OCI-M2 (cell line): Measurements from ENCODE around the gene HDLBP.

Experiments used
- DNase-seq: peaks from one replicate; lab custom pipeline; 2025; ENCODE audit not compliant: unreplicated experiment; lab: John Stamatoyannopoulos, UW

Gene HDLBP

GRCh38 chr2:241216211-241216761 lies 99.2 kb downstream of the HDLBP start:
- DNase-seq, result no peak

GRCh38 chr2:241215421-241215820 lies 100.1 kb downstream of the HDLBP start:
- no peak for DNase-seq

DNA sequence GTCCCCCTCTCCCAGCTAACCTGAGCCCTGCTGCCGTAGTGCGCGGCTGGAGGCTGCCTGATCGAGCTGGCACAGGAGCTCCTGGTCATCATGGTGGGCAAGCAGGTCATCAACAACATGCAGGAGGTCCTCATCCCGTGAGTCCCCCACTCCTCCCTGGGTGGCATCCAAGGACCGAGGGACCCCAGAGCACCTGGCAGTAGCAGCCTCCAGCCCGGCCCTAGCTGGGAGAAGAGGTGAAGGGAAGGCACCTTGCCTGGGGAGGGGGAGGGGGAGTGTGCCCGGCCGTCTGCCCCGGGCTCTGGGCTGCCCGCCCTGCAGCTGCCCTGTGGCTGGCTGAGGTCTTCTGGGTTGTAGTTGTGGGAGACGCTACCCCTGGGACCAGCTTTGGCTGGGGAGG lies 100.7 kb downstream of the HDLBP start:
- no peak for DNase-seq

DNA sequence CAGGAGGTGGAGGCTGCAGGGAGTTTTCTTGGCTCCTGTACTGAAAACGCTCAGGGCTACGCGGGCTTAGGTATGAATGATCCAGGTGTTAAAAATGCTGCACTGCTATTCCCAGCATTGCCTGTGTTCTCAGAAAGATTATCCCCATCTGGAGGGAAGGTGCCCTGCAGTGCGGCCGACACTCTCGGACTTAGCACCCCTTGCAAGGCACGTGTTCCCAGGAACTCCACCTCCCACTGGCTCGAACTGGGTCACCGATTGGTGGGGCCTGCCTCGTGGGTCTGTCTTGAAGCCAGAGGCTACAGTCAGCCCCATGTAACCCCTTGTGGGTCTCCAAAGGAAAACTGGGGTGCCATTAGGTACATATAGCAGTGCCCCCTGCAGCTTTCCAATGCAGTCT lies 101.3 kb downstream of the HDLBP start:
- no peak for DNase-seq

DNA sequence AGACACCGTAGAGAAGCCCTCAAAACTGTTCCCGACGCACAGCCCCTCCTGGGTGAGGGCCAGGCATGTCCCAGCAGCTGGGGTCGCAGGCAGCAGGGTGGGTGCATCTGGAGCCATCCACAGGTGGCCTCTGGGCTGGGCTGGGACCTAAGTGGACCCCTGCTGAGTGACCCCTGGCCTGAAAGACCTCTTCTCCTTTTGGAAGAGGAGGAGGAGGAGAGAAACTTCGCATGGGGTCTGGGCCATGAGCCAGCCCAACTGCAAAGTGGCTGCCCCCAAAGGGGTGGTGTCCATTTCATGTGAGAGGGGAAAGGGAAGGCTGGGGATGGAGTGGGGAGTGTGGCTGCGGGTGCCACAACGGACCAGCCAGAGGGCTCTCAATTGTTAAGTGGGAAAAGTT lies 101.9 kb downstream of the HDLBP start:
- DNase-seq, result no peak

GRCh38 chr2:241213041-241213440 lies 102.4 kb downstream of the HDLBP start:
- no peak for DNase-seq

- no peak for DNase-seq
Observed at GRCh38 chr2:241211276-241211675, 104.2 kb downstream of the HDLBP start.

GRCh38 chr2:241209271-241209670 lies 106.2 kb downstream of the HDLBP start:
- DNase-seq, result no peak

DNA sequence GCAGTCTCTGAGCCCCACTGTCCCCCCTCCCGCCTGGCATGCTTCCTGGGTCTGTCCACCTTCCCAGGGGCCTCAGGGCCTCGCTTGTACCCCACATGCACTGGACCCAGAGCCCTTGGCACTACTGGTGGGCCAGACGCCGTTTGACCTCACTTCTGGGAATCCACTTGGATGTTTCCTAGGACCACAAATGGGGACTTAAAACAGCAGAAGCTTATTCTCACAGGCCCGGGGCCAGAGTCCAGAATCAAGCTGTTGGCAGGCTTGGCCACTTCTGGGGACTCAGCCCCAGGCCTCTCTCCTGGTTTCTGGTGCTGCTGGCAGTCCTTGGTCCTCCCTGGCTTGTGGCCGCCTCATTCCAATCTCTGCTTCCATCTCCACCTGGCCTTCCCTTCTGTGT lies 107.4 kb downstream of the HDLBP start:
- no peak for DNase-seq

GRCh38 chr2:241207641-241208040 lies 107.8 kb downstream of the HDLBP start:
- DNase-seq, result no peak

- DNase-seq, result no peak
Observed at GRCh38 chr2:241207151-241207550, 108.3 kb downstream of the HDLBP start.

DNA sequence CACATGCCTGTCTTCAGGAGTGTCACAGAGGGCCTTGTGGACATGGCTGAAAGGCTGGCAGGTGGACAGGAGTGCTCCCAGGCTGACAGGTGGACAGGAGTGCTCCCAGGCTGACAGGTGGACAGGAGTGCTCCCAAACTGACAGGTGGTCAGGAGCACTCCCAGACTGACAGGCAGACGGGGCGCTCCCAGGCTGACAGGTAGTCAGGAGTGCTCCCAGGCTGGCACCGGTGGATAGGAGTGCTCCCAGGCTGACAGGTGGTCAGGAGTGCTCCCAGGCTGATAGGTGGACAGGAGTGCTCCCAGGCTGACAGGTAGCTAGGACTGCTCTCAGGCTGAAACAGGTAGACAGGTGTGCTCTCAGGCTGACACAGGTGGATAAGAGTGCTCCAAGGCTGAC lies 110.4 kb downstream of the HDLBP start:
- no peak for DNase-seq

- no peak for DNase-seq
Observed at GRCh38 chr2:241204490-241204889, 111.0 kb downstream of the HDLBP start.

GRCh38 chr2:241204010-241204384 lies 111.5 kb downstream of the HDLBP start:
- no peak for DNase-seq

GRCh38 chr2:241203218-241204009 lies 112.1 kb downstream of the HDLBP start:
- DNase-seq, result no peak

- DNase-seq, result no peak
Observed at GRCh38 chr2:241202681-241203080, 112.8 kb downstream of the HDLBP start.

DNA sequence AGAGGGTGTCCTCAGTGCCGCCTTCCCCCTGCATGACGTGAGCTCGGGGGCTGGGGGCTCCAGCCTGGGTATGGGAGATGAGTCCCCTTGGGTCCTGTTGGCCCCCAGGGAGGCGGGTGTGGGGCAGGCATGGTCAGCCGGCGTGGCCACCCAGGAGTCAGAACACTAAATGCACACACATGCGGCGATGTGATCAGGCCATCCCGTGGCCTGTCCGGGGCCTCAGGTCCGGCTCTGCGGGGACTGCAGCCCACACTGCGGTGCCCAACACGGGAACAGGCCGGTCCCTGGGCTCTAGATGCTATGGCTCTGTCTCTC lies 113.2 kb downstream of the HDLBP start:
- DNase-seq, result no peak

- no peak for DNase-seq
Observed at GRCh38 chr2:241201445-241202267, 113.8 kb downstream of the HDLBP start.

DNA sequence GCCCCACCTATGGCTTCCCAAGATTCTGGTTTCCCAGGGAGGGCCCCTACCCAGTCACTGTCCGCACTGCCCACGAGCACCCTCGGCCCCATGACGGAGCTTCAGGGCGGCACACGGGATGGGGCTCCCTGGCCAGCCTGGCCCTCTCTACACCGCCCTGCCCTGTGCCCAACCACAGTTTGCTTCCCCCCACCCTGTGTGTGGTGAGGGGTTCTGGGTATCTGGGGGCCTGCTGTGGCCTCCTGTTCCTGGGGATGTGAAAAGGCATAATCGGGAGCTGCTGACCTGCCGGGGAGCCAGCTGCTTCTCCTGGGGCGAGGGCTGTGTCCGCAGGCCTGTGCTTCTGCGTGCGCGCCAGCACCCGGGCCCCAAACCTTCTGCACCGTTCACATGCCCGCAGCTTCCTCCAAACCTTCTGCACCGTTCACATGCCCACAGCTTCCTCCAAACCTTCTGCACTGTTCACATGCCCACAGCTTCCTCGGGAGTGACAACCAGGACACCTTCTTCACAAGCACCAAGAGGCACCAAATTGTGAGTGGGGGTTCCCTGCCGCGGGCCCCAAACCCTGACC lies 114.6 kb downstream of the HDLBP start:
- no peak for DNase-seq

GRCh38 chr2:241199897-241200821 lies 115.3 kb downstream of the HDLBP start:
- no peak for DNase-seq

- no peak for DNase-seq
Observed at GRCh38 chr2:241199286-241199685, 116.2 kb downstream of the HDLBP start.
